ENCODE data around the gene OGFRL1. TPM values are rescaled to one million over a fixed set of nuclear protein-coding genes. Genes with fewer than 3 reads are reported as not detected.
"Not testable (repeated sequence)": the region's sequence is repeated elsewhere in the genome, so short reads cannot be mapped to it uniquely, and the experiment has no call there.

Gene OGFRL1
- total RNA-seq: 14.4 and 16.5 TPM in 2 replicates

- DNase-seq: peak; percentile 79
These were observed at the start of gene OGFRL1 for GRCh38 chr6:71288228-71289038. Gene OGFRL1, plus strand, starts transcription at chr6:71288811. Its CDS starts 126 bp downstream, at chr6:71288937.

GRCh38 chr6:71239694-71240093 is 48.9 kb upstream of the OGFRL1 start:
- DNase-seq: no peak

DNA sequence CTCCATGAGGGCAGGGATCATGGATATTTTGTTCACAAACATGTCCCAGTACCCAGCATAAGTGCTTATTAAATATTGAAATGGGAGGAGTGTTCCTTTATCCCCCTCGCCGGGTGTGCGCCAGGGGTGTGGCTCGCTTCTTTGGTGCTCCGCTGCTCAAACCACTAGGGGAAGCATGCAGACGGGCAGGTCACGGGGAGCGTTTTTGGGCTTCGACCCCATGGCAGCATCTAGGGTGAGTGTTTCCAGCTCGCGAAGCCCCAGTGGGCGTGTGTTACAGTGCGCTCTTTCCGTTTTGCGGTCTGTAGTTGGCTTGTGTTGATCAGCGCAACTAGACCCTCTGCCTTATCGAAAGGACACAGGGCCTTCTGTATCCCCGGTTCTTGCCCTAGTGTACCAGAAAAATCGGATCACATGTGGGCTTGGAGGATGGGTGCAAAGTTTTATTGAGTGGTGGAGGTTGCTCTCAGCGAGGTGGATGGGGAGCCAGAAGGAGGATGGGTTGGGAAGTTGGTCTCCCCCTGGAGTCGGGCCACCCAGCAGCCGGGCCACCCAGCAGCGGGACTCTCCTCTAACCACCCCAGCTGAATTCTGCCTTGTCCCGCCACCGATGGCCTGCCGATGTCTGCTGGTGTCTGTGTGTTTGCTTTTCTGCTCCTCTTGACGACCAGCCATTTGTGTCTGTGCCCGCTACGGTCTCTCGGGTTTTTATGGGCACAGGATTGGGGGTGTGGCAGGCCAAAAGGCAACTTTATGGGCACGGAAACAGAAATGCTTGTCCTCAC is 43.2 kb upstream of the OGFRL1 start:
- no peak for DNase-seq

DNA sequence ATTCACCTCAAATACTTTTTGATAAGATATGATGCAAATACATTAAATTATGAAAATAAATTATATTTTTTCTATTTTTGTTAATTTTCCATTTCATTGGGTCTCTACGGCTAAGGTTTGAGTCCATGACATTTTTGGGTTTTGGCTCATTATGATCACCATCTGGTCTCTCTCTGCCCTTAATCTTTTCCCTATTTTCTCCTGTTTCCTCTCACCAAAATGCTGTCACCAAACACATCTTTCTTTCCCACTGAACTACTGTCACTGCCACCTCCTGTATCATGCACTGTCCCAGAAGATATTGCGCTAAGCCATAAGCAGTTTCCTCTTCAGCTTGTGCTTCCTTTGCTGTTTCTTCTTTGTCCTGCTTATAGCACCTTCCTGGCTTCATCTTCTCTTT is 42.0 kb upstream of the OGFRL1 start:
- DNase-seq: no peak

GRCh38 chr6:71248306-71248765 is 40.3 kb upstream of the OGFRL1 start:
- peak; percentile 78 for DNase-seq

DNA sequence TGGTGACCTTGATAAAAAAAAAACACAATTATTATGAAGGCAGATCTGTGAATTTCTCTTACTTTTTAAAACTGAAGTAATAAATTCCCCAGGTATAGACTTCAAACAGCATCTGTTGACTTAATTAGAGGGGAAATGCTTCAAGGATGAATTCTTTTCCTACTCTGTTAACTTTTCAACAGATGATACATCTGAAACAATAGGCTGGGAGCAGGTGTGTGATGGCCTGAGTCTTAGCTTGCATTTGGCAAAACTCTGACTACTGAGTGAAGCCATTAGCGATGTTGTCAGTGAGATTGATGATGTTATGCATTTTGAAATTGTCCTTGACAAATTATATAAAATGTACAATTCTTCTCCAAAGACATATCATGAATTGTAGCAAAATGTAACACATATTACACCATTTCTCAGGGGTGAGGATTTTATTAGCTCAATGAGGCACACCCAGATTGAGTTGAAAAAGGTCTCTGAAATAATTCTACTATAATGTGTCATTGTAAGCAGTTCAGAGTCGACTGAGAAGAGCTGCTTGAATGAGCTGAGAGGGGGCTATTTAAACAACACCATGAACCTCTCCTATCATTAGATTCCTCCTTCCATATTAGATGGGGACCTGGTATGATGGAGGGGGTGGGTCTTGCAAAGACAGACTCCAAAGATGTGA is 39.6 kb upstream of the OGFRL1 start:
- DNase-seq: peak; percentile 80

GRCh38 chr6:71250099-71250602 is 38.5 kb upstream of the OGFRL1 start:
- DNase-seq: peak; percentile 89

DNA sequence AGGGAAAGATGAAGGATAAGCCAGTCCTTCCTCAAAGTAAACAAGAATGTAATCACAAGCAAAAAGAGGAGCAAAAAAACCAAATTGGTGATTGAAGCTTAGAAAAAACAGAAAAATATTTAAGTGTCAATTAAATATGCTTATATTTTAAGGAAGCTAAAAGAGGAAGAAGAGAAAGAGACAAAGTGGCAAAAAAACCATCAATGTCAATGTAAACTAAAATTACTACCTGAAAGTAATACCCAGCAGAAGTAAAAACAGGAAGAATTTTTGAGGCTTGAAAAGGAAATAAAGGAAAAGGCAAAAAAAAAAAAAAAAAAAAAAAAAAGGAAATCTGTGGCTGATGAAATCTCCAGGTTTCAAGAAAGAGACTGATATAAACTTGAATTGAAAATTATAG is 36.2 kb upstream of the OGFRL1 start:
- no peak for DNase-seq

DNA sequence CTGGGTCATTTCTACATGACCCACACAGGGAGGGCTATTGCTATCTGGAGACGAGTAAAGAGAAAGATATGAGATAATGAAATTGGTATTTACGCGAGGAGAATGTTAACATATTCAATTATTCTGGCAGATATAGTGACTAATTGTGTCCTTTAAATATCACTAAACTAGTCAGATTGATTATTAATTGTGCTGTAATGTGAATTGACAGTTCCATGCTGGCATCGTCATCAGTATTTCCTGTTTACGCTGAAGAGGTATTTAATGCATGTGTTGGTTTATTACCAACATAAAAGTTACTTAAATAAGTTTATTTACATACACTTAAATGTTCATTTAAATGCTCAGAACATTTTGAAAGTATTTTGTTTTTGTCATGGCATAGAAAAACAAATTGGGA is 35.7 kb upstream of the OGFRL1 start:
- DNase-seq: peak; percentile 32

GRCh38 chr6:71254323-71254722 is 34.3 kb upstream of the OGFRL1 start:
- no peak for DNase-seq

DNA sequence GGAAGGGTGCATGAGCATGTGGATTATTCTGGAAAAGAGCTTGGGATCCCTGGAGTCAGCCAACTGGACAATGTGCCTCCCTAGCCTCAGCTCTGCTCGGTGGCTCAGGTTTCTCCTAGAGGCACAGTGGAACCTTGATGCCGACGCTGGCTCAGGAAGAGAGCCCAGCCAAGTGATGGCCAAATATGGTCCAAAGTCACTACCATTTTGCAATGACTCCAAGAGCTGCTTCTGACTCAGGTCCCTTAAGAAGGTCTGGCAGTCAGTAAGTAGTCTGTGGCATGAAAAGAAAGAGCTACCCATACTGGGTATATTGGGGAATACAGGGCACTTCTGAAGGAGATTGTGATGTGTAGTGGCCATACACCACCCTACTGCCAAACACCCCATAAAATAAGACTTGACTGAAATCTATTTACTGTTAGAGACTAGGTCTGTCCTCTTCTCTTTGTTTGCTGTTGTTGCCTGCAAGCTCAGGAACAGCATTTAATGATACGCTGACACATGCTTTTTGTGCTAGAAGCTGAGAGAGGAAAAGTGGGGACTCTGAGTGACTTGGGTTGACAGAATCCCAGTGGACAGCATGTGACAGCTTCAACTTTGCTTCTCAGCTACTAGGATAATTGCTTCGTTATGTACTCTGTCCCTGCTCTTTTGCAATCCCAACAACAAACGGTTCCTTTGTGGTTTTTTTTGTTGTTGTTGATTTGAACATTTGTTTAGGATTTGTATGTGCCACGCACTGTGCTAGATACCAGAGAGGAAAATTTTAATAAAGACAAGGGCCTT is 30.3 kb upstream of the OGFRL1 start:
- DNase-seq: no peak

- DNase-seq: no peak
These were observed 28.6 kb upstream of the OGFRL1 start for GRCh38 chr6:71259888-71260604.

- DNase-seq: no peak
These were observed 25.7 kb upstream of the OGFRL1 start for GRCh38 chr6:71262914-71263313.

DNA sequence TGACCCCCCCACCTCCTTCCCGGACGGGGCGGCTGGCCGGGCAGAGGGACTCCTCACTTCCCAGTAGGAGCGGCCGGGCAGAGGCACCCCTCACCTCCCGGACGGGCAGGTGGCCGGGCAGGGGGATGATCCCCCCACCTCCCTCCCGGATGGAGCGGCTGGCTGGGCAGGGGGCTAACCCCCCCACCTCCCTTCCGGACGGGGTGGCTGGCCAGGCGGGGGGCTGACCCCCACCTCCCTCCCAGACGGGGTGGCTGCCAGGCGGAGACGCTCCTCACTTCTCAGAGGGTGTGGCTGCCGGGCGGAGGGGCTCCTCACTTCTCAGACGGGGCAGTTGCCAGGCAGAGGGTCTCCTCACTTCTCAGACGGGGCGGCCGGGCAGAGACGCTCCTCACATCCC is 22.2 kb upstream of the OGFRL1 start:
- DNase-seq: not testable (repeated sequence)

- no peak for DNase-seq
These were observed 19.7 kb upstream of the OGFRL1 start for GRCh38 chr6:71268735-71269437.

- DNase-seq: no peak
These were observed 10.5 kb upstream of the OGFRL1 start for GRCh38 chr6:71277926-71278600.

- no peak for DNase-seq
These were observed 9.3 kb upstream of the OGFRL1 start for GRCh38 chr6:71279321-71279720.

DNA sequence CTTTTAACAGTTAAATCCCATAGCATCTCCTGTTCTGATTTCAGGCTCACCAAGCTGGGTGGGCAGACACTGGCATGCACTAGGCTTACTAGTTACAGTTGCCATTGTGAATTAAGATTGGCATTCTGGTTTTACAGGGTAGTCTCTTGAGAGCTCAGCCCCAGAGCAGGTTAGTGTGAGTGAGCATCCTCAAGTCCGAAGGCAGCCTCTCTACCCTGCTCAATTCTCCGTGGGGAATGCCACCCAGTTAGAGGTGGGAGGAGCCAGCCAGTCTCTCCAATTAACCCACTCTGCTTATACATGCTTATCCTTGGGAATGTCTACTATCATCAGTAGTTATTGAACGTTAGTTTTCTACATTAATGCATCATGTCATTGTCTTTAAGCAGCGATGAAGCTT is 8.9 kb upstream of the OGFRL1 start:
- DNase-seq: no peak

GRCh38 chr6:71280701-71281100 is 7.9 kb upstream of the OGFRL1 start:
- no peak for DNase-seq

GRCh38 chr6:71284785-71285184 is 3.8 kb upstream of the OGFRL1 start:
- no peak for DNase-seq

Measured in dermis blood vessel endothelial cell (primary cell).